ENCODE data around the gene POLR1A.

Gene POLR1A

GRCh38 chr2:86021396-86022378, 84.0 kb downstream of the POLR1A start:
- DNase-seq (ENCODE audit: low read depth), result no peak

DNA sequence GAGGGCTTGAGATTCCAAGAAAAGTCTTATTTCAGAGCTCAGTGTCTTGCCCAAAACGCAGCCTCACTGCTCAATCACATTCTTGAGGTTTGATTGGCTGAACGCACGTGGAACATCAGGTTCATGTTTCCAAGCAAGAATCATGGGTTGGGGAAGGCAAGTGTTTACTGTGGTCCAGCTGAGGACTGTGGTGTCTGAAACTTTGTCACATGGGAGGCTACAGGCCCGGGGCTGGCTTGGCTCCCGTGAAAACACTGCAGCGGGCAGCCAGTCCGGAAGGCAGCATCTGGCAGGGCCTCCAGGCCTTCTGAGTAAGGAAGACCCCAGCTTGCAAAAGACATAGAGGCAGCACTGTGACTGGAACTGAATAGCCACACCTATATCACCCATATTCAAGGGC, 84.7 kb downstream of the POLR1A start:
- DNase-seq (ENCODE audit: low read depth), result peak; percentile 61

DNA sequence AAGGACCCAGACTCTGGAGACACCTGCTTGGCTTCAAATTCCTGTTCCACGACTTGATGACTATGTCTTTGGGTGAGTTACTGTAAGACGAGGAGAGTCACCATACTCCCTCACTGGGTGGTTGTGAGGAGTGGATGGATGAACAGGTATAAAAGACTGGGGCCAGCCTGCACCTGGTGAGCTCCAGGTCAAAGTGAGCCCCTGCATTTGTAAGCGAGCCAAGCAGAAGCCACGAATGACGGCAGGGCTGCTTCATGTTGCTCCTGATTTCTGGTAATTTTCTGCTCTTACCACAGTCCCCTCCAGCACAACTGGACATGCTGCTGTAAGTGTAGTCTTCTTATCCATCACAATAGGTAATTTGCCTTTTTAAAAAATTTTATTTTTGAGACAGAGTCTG, 86.6 kb downstream of the POLR1A start:
- no peak for DNase-seq (ENCODE audit: low read depth)

DNA sequence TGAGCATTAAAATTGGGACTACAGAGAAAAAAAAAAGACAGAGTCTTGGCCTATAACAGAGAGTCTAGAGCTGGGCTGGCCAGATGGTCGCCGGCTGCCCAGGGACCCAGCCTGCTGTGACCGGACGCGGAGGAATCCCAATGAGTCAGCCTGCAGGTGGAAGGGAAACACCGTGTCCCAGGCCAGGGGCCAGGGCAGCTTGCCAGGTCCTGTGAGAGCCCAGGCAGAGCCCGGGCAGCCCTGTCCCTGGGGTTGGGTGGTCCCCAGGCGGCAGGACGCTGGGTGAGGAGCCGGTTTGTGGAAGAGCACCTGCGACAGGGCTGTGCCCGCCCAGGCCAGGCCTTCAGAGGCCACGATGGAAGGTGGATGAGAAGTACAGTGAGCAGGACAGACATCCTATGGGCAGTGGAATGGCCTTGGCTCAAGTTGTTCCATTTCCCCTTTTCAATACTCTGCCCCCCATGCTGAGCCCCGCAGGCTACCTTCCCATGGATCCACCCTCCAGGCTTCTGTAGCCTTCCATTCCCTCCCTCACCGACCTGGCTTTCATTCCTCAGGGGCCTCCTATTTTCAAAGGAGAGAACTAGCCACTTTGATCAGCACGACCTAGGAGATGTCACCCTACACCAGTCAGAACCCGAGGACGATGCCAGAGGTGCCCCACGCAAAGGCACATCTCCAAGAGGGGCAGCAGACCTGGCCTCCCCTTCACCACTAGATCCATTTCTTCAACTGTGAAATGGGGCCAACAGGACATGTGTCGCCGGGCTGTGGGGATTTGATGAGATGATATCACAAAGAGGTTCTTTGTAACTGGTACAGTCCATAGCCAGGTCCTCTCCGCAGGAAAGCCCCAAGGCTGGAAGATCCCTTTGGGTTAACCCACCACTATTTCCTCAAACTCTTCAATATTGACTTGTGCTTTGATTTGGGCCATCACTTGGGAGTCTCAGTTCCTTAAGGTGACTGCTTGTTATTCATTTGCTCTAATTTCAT, 87.5 kb downstream of the POLR1A start:
- no peak for DNase-seq (ENCODE audit: low read depth)

DNA sequence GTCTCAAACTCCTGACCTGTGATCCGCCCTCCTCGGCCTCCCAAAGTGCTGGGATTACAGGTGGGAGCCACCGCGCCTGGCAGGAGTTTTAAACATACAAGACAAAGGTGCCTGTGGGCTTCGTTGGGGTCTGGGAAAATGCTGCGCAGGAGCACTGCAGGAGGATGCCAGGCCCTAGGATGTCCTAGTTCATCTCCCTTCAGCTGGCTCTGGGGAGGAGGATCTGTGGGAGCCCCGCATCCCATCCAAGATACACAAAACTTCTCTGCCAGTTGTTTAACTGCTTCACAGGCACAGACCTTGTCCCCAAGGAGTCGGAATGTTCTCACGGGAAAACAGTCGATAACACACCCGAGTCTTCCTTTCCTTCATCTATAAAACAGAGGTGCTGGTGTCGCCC, 89.1 kb downstream of the POLR1A start:
- DNase-seq (ENCODE audit: low read depth), result no peak

DNA sequence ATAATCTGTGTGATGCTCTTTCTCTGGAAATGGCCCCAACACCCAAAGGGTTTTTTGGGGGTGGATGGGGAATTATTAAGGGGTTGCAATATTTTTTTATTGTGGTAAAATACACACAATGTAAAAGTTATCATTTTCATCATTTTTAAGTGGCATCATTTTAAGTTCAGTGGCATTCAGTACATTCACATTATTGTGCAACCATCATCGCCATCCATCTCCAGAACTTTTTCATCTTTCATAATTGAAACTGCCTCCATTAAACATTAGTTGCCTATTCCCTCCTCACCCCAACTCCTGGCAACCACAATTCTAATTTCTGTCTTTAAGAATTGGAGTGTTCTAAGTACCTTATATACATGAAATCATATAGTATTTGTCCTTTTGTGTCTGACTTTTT, 90.0 kb downstream of the POLR1A start:
- no peak for DNase-seq (ENCODE audit: low read depth)

DNA sequence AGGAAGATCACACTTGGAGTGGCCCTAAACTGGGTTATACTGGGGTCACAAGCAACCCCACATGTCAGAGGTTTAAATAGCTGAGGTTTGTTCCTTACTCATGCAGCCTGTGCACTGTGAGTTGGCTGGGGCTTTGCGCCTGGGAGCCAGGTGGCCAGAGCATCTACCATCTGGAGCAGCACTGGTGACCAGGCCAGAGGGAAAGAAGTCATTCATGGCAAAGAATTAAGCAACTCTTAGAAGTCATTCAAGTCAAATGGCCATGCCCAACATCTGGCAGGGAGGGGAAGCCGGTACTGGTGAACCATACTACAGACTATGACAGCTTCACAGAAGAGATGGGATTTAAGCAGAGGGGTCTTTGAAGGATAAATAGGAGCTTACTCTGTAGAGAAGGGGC, 90.7 kb downstream of the POLR1A start:
- DNase-seq (ENCODE audit: low read depth), result no peak

- DNase-seq (ENCODE audit: low read depth), result no peak
Observed at GRCh38 chr2:86014493-86014892, 91.2 kb downstream of the POLR1A start.

GRCh38 chr2:86012007-86012712, 93.5 kb downstream of the POLR1A start:
- no peak for DNase-seq (ENCODE audit: low read depth)

DNA sequence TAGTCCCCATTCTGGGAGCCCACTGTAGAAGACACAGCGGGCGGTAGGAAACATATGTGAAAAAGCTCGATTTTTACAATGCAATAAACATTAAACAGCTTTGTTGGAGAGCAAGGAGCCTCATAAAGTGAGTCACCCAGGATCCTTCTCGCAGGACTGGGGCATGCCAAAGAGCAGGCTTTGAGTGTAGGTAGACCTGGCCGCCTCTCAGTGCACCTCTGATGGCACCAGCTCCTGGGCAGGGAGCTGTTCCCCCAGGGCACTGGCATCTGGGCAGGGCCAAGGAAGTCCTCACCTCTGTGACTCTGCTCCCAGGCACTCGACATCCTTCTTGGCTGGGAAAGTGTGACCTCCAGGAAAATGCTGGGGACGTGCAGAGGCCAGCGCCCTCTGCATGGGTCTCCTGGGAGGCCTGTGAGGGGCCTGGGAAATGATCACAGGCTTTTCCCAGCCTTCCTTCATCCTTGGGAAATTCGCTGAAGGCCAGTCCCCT, 94.2 kb downstream of the POLR1A start:
- no peak for DNase-seq (ENCODE audit: low read depth)

- DNase-seq (ENCODE audit: low read depth), result no peak
Observed at GRCh38 chr2:86010083-86010482, 95.6 kb downstream of the POLR1A start.

DNA sequence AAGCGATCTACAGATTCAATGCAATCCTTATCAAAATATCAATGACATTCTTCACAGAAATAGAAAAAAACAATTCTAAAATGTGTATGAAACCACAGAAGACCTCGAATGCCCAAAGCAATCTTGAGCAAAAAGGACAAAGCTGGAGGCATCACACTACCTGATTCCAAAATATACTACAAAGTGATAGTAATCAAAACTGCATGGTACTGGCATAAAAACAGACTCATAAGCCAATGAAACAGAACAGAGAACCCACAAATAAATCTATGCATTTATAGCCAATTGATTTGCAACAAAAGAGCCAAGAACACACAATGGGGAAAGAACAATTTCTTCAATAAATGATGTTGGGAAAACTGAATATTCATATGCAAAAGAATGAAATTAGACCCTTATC, 99.2 kb downstream of the POLR1A start:
- DNase-seq (ENCODE audit: low read depth), result no peak

GRCh38 chr2:86003967-86004366, 101.7 kb downstream of the POLR1A start:
- no peak for DNase-seq (ENCODE audit: low read depth)

GRCh38 chr2:86003104-86003503, 102.6 kb downstream of the POLR1A start:
- DNase-seq (ENCODE audit: low read depth), result no peak

GRCh38 chr2:86002375-86002774, 103.3 kb downstream of the POLR1A start:
- DNase-seq (ENCODE audit: low read depth), result no peak

DNA sequence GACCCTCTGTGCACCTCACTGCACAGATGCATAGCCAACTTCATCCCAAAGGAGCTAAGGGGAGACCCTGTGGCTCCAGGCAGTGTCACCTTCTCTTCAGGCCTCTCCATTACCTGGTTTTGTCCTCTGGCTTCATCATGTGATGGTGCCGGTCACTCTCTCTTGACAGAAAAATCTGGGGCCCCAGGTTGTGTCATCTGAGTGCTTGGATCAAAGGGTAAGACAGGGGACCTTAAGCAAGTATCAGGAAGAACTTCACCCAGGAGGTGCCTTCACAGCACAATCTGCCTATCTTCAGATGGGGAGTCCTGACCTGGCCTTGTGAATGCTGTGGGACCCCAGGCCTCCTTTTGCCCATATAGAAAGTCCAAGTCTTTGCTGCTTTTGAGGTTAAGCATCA, 104.4 kb downstream of the POLR1A start:
- DNase-seq (ENCODE audit: low read depth), result no peak

DNA sequence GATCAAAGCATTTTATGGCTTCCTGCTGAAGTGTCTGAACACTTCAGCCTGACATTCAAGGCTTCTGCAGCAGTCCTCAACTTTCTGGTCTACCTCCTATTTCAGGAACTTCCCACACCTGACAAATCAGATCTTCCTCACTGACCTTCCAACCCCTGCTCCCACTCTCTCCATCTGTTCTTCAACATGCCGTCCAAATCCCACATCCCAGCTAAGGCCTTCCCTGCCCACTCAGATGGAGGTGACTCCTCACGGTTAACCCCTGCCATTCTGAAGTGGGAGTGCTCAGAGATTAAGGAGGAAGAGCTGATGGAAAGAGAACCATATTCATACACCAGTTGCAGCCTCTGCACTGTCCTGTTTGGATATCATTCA, 104.8 kb downstream of the POLR1A start:
- no peak for DNase-seq (ENCODE audit: low read depth)

DNA sequence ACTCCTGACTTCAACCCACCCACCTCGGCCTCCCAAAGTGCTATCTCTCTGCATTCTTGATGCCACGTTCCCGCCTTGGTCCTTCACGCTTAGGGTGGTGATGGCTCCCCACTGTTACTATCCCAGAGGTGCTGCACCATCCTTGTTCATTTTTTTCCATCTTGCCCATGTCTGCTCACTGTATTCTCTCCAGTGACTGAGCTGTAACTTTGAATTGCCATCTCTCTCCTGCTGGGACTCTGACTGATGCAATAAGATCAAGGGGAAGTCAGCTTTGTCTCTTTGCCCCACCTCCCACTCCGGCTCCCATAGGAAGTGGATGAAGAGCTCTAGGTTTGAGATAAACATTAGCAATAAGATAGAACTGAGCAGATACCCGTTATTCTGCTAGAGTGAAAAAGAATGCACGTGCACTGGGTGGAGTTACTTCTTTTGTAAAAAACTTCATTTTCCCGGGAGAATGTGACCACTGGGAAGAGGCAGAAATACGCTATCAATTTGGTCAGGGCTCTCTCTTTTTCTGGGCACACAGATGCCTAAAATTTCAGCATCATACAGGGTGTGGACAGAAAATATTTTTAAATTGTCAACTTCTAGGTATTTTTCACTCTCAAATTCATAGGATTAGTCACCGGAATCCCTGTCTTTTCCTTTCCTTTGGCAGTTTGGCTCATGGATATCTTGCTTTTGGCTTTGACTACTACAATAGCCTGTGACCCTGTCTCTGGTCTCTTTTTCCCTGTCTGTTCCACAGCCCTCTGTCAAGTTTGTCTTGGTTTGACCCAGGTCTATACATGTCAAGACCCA, 105.4 kb downstream of the POLR1A start:
- no peak for DNase-seq (ENCODE audit: low read depth)

GRCh38 chr2:85999061-85999831, 106.4 kb downstream of the POLR1A start:
- peak; percentile 55 for DNase-seq (ENCODE audit: low read depth)

Measured in fibroblast of gingiva (primary cell).